Measurements from ENCODE around the gene DTNA. TPM values are rescaled to one million over a fixed set of nuclear protein-coding genes. Genes with fewer than 3 reads are reported as not detected.

Gene DTNA
- total RNA-seq, 1 donor from 2014 or later: 21.0 TPM

GRCh38 chr18:34848695-34849094, 138.6 kb downstream of the DTNA start:
- Histone ChIP-seq H3K27me3 (ENCODE audit: low read depth) (no peaks in the 10 kb centered on the region), H3K27ac (no peak overlapping the region), H3K36me3 (no peaks in the 10 kb centered on the region), H3K4me1 (no peaks in the 10 kb centered on the region), H3K4me3 (no peak overlapping the region), H3K9me3 (no peaks in the 10 kb centered on the region)
- intact Hi-C loops (cut with DNase I): no loop called here
- ATAC-seq: no peak
- DNase-seq: no peak
- no peak for TF ChIP-seq CTCF (IDR thresholded peaks at IDR 0.05)

DNA sequence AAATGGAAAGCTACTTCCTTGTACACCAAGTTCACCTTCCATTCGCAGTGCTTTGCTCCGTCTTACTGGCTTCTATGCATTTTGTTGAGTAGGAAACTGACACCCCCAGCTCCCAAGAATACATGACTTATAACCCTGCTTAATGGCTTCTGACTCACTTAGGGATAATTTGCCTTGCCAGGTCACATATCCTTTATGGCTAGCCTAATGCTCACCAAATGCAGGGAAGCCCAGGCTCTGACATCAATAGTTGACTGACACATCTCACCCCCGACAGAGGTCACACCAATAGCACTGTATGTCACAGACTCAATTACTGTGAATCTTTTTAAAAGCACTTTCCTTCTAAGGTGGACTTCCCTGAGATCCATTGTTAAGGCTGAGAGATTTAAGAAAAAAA, 147.2 kb downstream of the DTNA start:
- no peaks in the 10 kb centered on the region for H3K4me1 ChIP-seq
- intact Hi-C loops (cut with DNase I): no loop called here
- no peaks in the 10 kb centered on the region for H3K36me3 ChIP-seq
- DNase-seq: no peak
- H3K9me3 ChIP-seq: no peaks in the 10 kb centered on the region
- no peak overlapping the region for H3K4me3 ChIP-seq
- H3K27me3 ChIP-seq (ENCODE audit: low read depth): no peaks in the 10 kb centered on the region
- no peak for TF ChIP-seq CTCF (IDR thresholded peaks at IDR 0.05)
- no peak overlapping the region for H3K27ac ChIP-seq
- no peak for ATAC-seq

DNA sequence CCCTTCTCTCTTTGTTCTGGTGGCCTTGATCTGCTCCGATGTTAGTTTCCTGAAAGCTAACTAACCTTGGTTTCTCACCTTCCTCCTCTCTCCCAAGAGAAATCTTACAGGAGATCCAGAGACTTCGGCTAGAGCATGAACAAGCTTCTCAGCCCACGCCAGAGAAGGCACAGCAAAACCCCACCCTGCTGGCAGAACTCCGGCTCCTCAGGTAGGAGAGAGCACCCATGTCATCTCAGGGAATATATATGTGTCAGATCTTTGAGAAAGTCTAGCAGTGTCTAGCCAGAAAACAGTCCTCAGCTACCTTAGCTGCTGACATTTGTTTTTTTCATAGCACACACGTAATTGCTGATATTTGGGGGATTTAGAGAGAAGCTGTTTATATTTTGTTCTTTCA, 148.1 kb downstream of the DTNA start:
- Histone ChIP-seq H3K27ac (no peak overlapping the region), H3K9me3 (no peaks in the 10 kb centered on the region), H3K4me1 (no peaks in the 10 kb centered on the region), H3K4me3 (no peak overlapping the region), H3K27me3 (ENCODE audit: low read depth) (no peaks in the 10 kb centered on the region), H3K36me3 (no peaks in the 10 kb centered on the region)
- no peak for TF ChIP-seq CTCF (IDR thresholded peaks at IDR 0.05)
- intact Hi-C loops (cut with DNase I): no loop called here
- no peak for ATAC-seq
- DNase-seq: no peak

DNA sequence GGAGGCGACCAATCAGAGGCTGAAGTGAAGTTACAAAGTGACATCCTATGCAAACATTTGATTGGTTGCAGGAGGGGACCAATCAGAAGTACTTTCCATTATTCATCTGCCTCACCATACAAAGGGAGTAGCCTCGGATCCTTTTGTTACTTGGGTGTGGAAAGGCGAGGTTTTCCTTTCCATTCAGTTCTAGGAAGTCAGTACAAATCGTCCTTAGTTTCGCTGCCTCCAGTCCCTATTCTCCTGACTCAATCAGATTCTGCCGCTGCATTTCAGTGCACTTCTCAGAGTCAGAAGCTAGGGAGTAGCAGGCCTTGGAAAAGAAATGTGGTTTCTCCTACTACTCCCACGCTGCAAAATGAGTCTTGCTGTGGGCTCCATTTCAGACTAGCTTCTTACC, 149.4 kb downstream of the DTNA start:
- Histone ChIP-seq H3K4me1 (no peaks in the 10 kb centered on the region), H3K27me3 (ENCODE audit: low read depth) (no peaks in the 10 kb centered on the region), H3K27ac (no peak overlapping the region), H3K4me3 (no peak overlapping the region), H3K36me3 (no peaks in the 10 kb centered on the region), H3K9me3 (no peaks in the 10 kb centered on the region)
- intact Hi-C loops (cut with DNase I): no loop called here
- DNase-seq: no peak
- ATAC-seq: no peak
- no peak for TF ChIP-seq CTCF (IDR thresholded peaks at IDR 0.05)

GRCh38 chr18:34862561-34862960, 152.5 kb downstream of the DTNA start:
- intact Hi-C loops (cut with DNase I): no loop called here
- ATAC-seq: no peak
- Histone ChIP-seq H3K9me3 (no peaks in the 10 kb centered on the region), H3K4me3 (no peak overlapping the region), H3K27ac (no peak overlapping the region), H3K4me1 (no peaks in the 10 kb centered on the region), H3K27me3 (ENCODE audit: low read depth) (no peaks in the 10 kb centered on the region), H3K36me3 (no peaks in the 10 kb centered on the region)
- no peak for TF ChIP-seq CTCF (IDR thresholded peaks at IDR 0.05)
- no peak for DNase-seq

- H3K4me3 ChIP-seq: no peak overlapping the region
- no peak for TF ChIP-seq CTCF (IDR thresholded peaks at IDR 0.05)
- intact Hi-C loops (cut with DNase I): no loop called here
- H3K27ac ChIP-seq: no peak overlapping the region
- DNase-seq: no peak
- H3K4me1 ChIP-seq: no peaks in the 10 kb centered on the region
- H3K36me3 ChIP-seq: no peaks in the 10 kb centered on the region
- H3K9me3 ChIP-seq: no peaks in the 10 kb centered on the region
- ATAC-seq: no peak
- H3K27me3 ChIP-seq (ENCODE audit: low read depth): no peaks in the 10 kb centered on the region
Observed at GRCh38 chr18:34863702-34864101, 153.6 kb downstream of the DTNA start.
